H1 (cell line): ENCODE data around the gene KCNT1. TPM values are rescaled to one million over a fixed set of nuclear protein-coding genes. Genes with fewer than 3 reads are reported as not detected.

Experiments
- CTCF ChIA-PET: fragments of 300-600 bp; sonication (Branson Sonifier 250); formaldehyde crosslinking; loops from one replicate; lab custom pipeline; 2021; ENCODE audit not compliant: partially characterized antibody; lab: Charles Lee
- POLR2A ChIA-PET: fragments of 300-600 bp; sonication (Branson Sonifier 250); formaldehyde crosslinking; loops from one replicate; lab custom pipeline; 2021; ENCODE audit warnings: inconsistent platforms; ENCODE audit not compliant: partially characterized antibody; lab: Charles Lee
- DNase-seq, 2 experiments: peaks; one replicate each; pipeline versions ENCODE4 v3.0.0 to v3.0.0-alpha.2; 2010 to 2022; ENCODE audit warnings: low spot score in 2 of 2, low read depth in 1 of 2, mixed read lengths in 1 of 2
- FAIRE-seq: peaks from 2 replicates; lab custom pipeline; 2011; peaks lifted over from hg19 to GRCh38; lab: Jason Lieb, UNC
- H2AFZ ChIP-seq: 2 replicates; pipeline ENCODE4 v1.8.1; 2012; ENCODE audit warnings: low read length, inconsistent platforms
- H2AK5ac ChIP-seq: 2 replicates; pipeline ENCODE4 v1.6.1; 2013; ENCODE audit warnings: low read depth, low read length
- H2BK120ac ChIP-seq: replicated peaks from 2 replicates; pipeline ENCODE3; 2013; ENCODE audit warnings: low read depth, low read length, inconsistent platforms
- H2BK12ac ChIP-seq: 2 replicates; pipeline ENCODE4 v1.6.1; 2013; ENCODE audit warnings: low read depth, low read length
- H2BK15ac ChIP-seq: 2 replicates; pipeline ENCODE4 v1.6.1; 2013; ENCODE audit warnings: low read length
- H2BK20ac ChIP-seq: 2 replicates; pipeline ENCODE4 v1.6.1; 2013; ENCODE audit warnings: low read length
- H2BK5ac ChIP-seq: 2 replicates; pipeline ENCODE4 v1.6.1; 2013; ENCODE audit warnings: low read depth, low read length
- H3K14ac ChIP-seq: 2 replicates; pipeline ENCODE4 v1.6.1; 2013; ENCODE audit warnings: inconsistent platforms; ENCODE audit not compliant: insufficient read length
- H3K18ac ChIP-seq: 2 replicates; pipeline ENCODE4 v1.6.1; 2013; ENCODE audit warnings: low read length; ENCODE audit errors: extremely low read depth
- H3K23ac ChIP-seq: 2 replicates; pipeline ENCODE4 v1.6.1; 2013; ENCODE audit warnings: inconsistent platforms; ENCODE audit not compliant: insufficient read length
- H3K23me2 ChIP-seq: 2 replicates; pipeline ENCODE4 v1.6.1; 2013; ENCODE audit warnings: low read depth, low read length
- H3K27ac ChIP-seq: 2 replicates; pipeline ENCODE4 v1.6.1; 2011; ENCODE audit warnings: low read depth, low read length, inconsistent platforms
- H3K27me3 ChIP-seq, 4 experiments: replicated peaks in 1 of 4; 1 replicate in 1 of 4; 2 replicates in 3 of 4; pipeline versions ENCODE4 v1.6.1 to v1.8.1; 2011 to 2013; ENCODE audit warnings: low read length in 3 of 4, mild to moderate bottlenecking in 3 of 4, inconsistent platforms in 2 of 4, mixed read lengths in 2 of 4, moderate library complexity in 1 of 4; ENCODE audit not compliant: control insufficient read depth in 3 of 4, insufficient read depth in 3 of 4; ENCODE audit errors: extremely low read depth in 1 of 4
- H3K36me3 ChIP-seq, 4 experiments: 2 replicates each; pipeline versions ENCODE4 v1.6.1 to v1.8.1; 2011 to 2013; ENCODE audit warnings: mild to moderate bottlenecking in 4 of 4, low read length in 3 of 4, moderate library complexity in 2 of 4, control low read depth in 1 of 4, inconsistent platforms in 1 of 4; ENCODE audit not compliant: insufficient read depth in 4 of 4, control insufficient read depth in 2 of 4
- H3K4ac ChIP-seq: replicated peaks from 2 replicates; pipeline ENCODE3; 2013; ENCODE audit warnings: low read length, low read depth, mixed read lengths, inconsistent platforms; ENCODE audit not compliant: insufficient read length
- H3K4me1 ChIP-seq, 4 experiments: replicated peaks in 1 of 4; 1 replicate in 1 of 4; 2 replicates in 3 of 4; pipeline versions ENCODE4 v1.6.1 to v1.8.1; 2011 to 2013; ENCODE audit warnings: low read length in 3 of 4, inconsistent platforms in 2 of 4, mixed read lengths in 1 of 4; ENCODE audit not compliant: insufficient read depth in 4 of 4, control insufficient read depth in 3 of 4
- H3K4me2 ChIP-seq, 2 experiments: 2 replicates each; pipeline versions ENCODE4 v1.6.1 to v1.8.1; 2011 to 2013; ENCODE audit warnings: low read depth in 2 of 2, low read length in 2 of 2, control low read depth in 1 of 2, inconsistent platforms in 1 of 2, mild to moderate bottlenecking in 1 of 2; ENCODE audit not compliant: insufficient read depth in 1 of 2
- H3K4me3 ChIP-seq, 4 experiments: fragments of 200-600, 300-600 bp in 1 of 4; sonication (generic), shearing (Covaris generic), sonication (Bioruptor Twin) in 1 of 4; 2 replicates each; pipeline versions ENCODE4 v1.5.1 to v1.8.1; 2011 to 2016; ENCODE audit warnings: low read length in 4 of 4, low read depth in 3 of 4, control low read depth in 2 of 4, inconsistent platforms in 2 of 4, mild to moderate bottlenecking in 2 of 4, mixed read lengths in 1 of 4, moderate library complexity in 1 of 4; ENCODE audit not compliant: insufficient read depth in 2 of 4; ENCODE audit errors: extremely low read depth in 1 of 4
- H3K56ac ChIP-seq: replicated peaks from 2 replicates; pipeline ENCODE3; 2013; ENCODE audit warnings: low read depth, mild to moderate bottlenecking, mixed read lengths, low read length, inconsistent platforms; ENCODE audit not compliant: insufficient read length
- H3K79me1 ChIP-seq: 2 replicates; pipeline ENCODE4 v1.6.1; 2013; ENCODE audit warnings: low read depth, low read length, control low read depth
- H3K79me2 ChIP-seq, 2 experiments: 2 replicates each; pipeline versions ENCODE4 v1.6.1 to v1.8.1; 2012 to 2013; ENCODE audit warnings: low read length in 2 of 2, mild to moderate bottlenecking in 2 of 2, inconsistent platforms in 1 of 2; ENCODE audit not compliant: insufficient read depth in 2 of 2, control insufficient read depth in 1 of 2
- H3K9ac ChIP-seq, 4 experiments: replicated peaks in 1 of 4; 1 replicate in 1 of 4; 2 replicates in 3 of 4; pipeline versions ENCODE4 v1.6.1 to v1.8.1; 2011 to 2013; ENCODE audit warnings: low read depth in 3 of 4, low read length in 3 of 4, control low read depth in 2 of 4, mild to moderate bottlenecking in 2 of 4, moderate library complexity in 2 of 4, inconsistent platforms in 1 of 4; ENCODE audit errors: extremely low read depth in 1 of 4
- H3K9me3 ChIP-seq, 2 experiments: 2 replicates each; pipeline versions ENCODE4 v1.6.1 to v1.8.1; 2012 to 2013; ENCODE audit warnings: mild to moderate bottlenecking in 2 of 2, moderate library complexity in 2 of 2, control low read depth in 1 of 2, inconsistent platforms in 1 of 2, low read depth in 1 of 2, low read length in 1 of 2, mixed read lengths in 1 of 2; ENCODE audit not compliant: insufficient read depth in 2 of 2
- H4K20me1 ChIP-seq, 2 experiments: replicated peaks in 1 of 2; 2 replicates each; pipeline versions ENCODE3 to v1.8.1; 2011 to 2013; ENCODE audit warnings: inconsistent platforms in 2 of 2, low read length in 2 of 2, mild to moderate bottlenecking in 1 of 2; ENCODE audit not compliant: insufficient read depth in 2 of 2, control insufficient read depth in 1 of 2
- H4K5ac ChIP-seq: 2 replicates; pipeline ENCODE4 v1.6.1; 2013; ENCODE audit warnings: low read length, low read depth, mixed read lengths, inconsistent platforms; ENCODE audit not compliant: insufficient read length
- H4K8ac ChIP-seq: 2 replicates; pipeline ENCODE4 v1.8.0; 2013; ENCODE audit warnings: mild to moderate bottlenecking, moderate library complexity, low read length, inconsistent platforms; ENCODE audit not compliant: insufficient read depth; ENCODE audit errors: extremely low read depth
- H4K91ac ChIP-seq: replicated peaks from 2 replicates; pipeline ENCODE3; 2013; ENCODE audit warnings: low read length, mixed read lengths, inconsistent platforms; ENCODE audit not compliant: insufficient read length
- BCL11A ChIP-seq, 2 experiments: IDR thresholded peaks; one replicate each; pipeline ENCODE4 v1.6.1; 2011; ENCODE audit warnings: low read depth in 2 of 2, low read length in 2 of 2, mild to moderate bottlenecking in 2 of 2
- BRCA1 ChIP-seq: IDR thresholded peaks from 2 replicates; pipeline ENCODE4 v1.6.1; 2012; ENCODE audit warnings: low read depth, low read length, improper control_type of control experiment
- CBX5 ChIP-seq: fragments of 300-800, 300-1000 bp; sonication (generic); IDR thresholded peaks from 2 replicates; pipeline ENCODE4 v1.7.1; 2016; ENCODE audit warnings: antibody characterized with exemption, low read length, low read depth
- CHD1 ChIP-seq: IDR thresholded peaks from 2 replicates; pipeline ENCODE4 v1.6.1; 2012; ENCODE audit warnings: low read depth, low read length, improper control_type of control experiment
- CTCF ChIP-seq, 3 experiments: IDR thresholded peaks; 1 replicate in 2 of 3; 2 replicates in 1 of 3; pipeline versions ENCODE4 v1.5.1 to v1.6.1; 2011; ENCODE audit warnings: low read length in 3 of 3, mild to moderate bottlenecking in 3 of 3, inconsistent platforms in 2 of 3, low read depth in 1 of 3, moderate library complexity in 1 of 3; ENCODE audit not compliant: insufficient read depth in 1 of 3; ENCODE audit errors: control extremely low read depth in 1 of 3
- KDM1A ChIP-seq: fragments of 200-600, 300-600 bp; sonication (generic); IDR thresholded peaks from 2 replicates; pipeline ENCODE4 v1.7.1; 2016; ENCODE audit warnings: mild to moderate bottlenecking, low read length, borderline replicate concordance
- MAFK ChIP-seq: IDR thresholded peaks from 2 replicates; pipeline ENCODE4 v1.6.1; 2012; ENCODE audit warnings: low read depth, mild to moderate bottlenecking, improper control_type of control experiment, low read length
- SP2 ChIP-seq: IDR thresholded peaks from 2 replicates; pipeline ENCODE4 v1.6.1; 2012; ENCODE audit warnings: mild to moderate bottlenecking, low read length, inconsistent platforms
- TAF7 ChIP-seq: optimal IDR thresholded peaks from 2 replicates; pipeline ENCODE3; 2011; ENCODE audit warnings: low read depth, mild to moderate bottlenecking, inconsistent platforms, low read length, moderate library complexity, borderline replicate concordance
- WGBS, 2 experiments: shearing (Covaris generic) in 1 of 2; methylation state at CpG; one replicate each; pipeline versions ENCODE4 v1.1.6 to v1.1.7; 2013 to 2015; ENCODE audit warnings: low lambda C conversion rate in 2 of 2, mixed read lengths in 2 of 2, inconsistent platforms in 1 of 2, low coverage in 1 of 2, missing lambda C conversion rate in 1 of 2; ENCODE audit not compliant: insufficient replicate concordance in 2 of 2, insufficient coverage in 1 of 2, insufficient read length in 1 of 2; ENCODE audit errors: extremely low coverage in 1 of 2, missing lambda C conversion rate in 1 of 2; 5-methylcytosine and 5-hydroxymethylcytosine counted together
- polyA plus RNA-seq, 7 experiments: library from polyadenylated mRNA; depleted of rRNA in 3 of 7; stranded (reverse) in 5 of 7; unstranded in 2 of 7; fragments of >200 nt in 5 of 7; fragments of 200-250 nt in 2 of 7; gene quantifications; 1 replicate in 5 of 7; 2 replicates in 1 of 7; 4 replicates in 1 of 7; pipeline versions ENCODE4 v1.2.1 to v1.2.3, GENCODE V29; 2011 to 2013; ENCODE audit warnings: missing spikeins in 2 of 7, mixed read lengths in 2 of 7
- total RNA-seq: library from RNA; stranded (reverse); fragmentation: NEBNext Ultra II Directional; extraction: Animal tissue kit (Norgen Biotek cat#: 25700); gene quantifications from 2 replicates; pipeline ENCODE4 v1.2.1, GENCODE V29; 2021

The KCNT1 gene
- total and polyA plus RNA-seq, 2 of the 8 experiments (the other 6 are each of a cell fraction or from before 2014, with no cell fraction given): 0.13 to 0.20 TPM

- ChIA-PET CTCF (interaction anchor here (0.7 to 2.2 kb wide), 6 partner anchors 17 to 299 kb away, joined by 3 to 8 read pairs (median 4); no protein-coding TSS in a partner anchor), POLR2A (no interaction called here)
- Histone ChIP-seq H2AFZ (no peak overlapping the region), H3K36me3 (peaks cover 21 to 47% (median 45%) of the 10 kb centered on the region in 4 experiments; a peak in 7 of 8 replicates), H3K4me2 (no peak overlapping the region), H3K27me3 (no peaks in the 10 kb centered on the region), H3K9ac (no peak overlapping the region), H4K20me1 (peaks cover 6 to 15% of the 10 kb centered on the region in 2 experiments), H3K56ac (no peak overlapping the region), H3K27ac (no peak overlapping the region), H4K91ac (no peak overlapping the region), H3K23me2 (no peaks in the 10 kb centered on the region), H3K4me3 (no peak overlapping the region), H3K4me1 (no peaks in the 10 kb centered on the region), H2BK12ac (no peak overlapping the region), H2AK5ac (no peak overlapping the region), H3K23ac (no peak overlapping the region), H3K79me2 (peaks cover 0 to 15% of the 10 kb centered on the region in 2 experiments; a peak in 2 of 4 replicates), H2BK20ac (no peak overlapping the region), H2BK120ac (no peak overlapping the region), H4K8ac (no peak overlapping the region), H3K9me3 (no peaks in the 10 kb centered on the region), H4K5ac (no peak overlapping the region), H3K79me1 (peaks cover 6% of the 10 kb centered on the region; the same call in 1 of the 2 replicates), H3K14ac (no peak overlapping the region), H3K18ac (no peak overlapping the region), H3K4ac (no peak overlapping the region), H2BK15ac (no peak overlapping the region), H2BK5ac (no peak overlapping the region)
- 96% methylated on average over 12 of the region's 12 CpGs; no CpG with 5 or more reads in 1 of the 2 experiments for WGBS, 2 experiments
- DNase-seq (no peak), FAIRE-seq (no peak)
- no peak for TF ChIP-seq CTCF (IDR thresholded peaks at IDR 0.05; ENCODE audit: control extremely low read depth in 1 of 3, insufficient read depth in 1 of 3, low read depth in 1 of 3, low read length in 3 of 3)
- no peak for TF ChIP-seq TAF7
- no peak for TF ChIP-seq SP2
- no peak for TF ChIP-seq KDM1A
- TF ChIP-seq MAFK: no peak
- no peak for TF ChIP-seq BCL11A (IDR thresholded peaks at IDR 0.05; ENCODE audit: low read depth in 2 of 2, low read length in 2 of 2)
- TF ChIP-seq BRCA1: no peak
- no peak for TF ChIP-seq CBX5
- TF ChIP-seq CHD1: no peak
These were observed 121.1 kb downstream of the KCNT1 start for GRCh38 chr9:135823036-135823435.
